HFF-Myc (cell line): ENCODE results near the gene KRTAP12-1.
"Not testable (repeated sequence)": the region's sequence is repeated elsewhere in the genome, so short reads cannot be mapped to it uniquely, and the experiment has no call there.

Source experiments
- DNase-seq: peaks from one replicate; pipeline ENCODE4 v3.0.0-alpha.2; 2011; ENCODE audit warnings: low read depth; ENCODE audit errors: extremely low read depth
- H3K4me3 ChIP-seq: replicated peaks from 2 replicates; pipeline ENCODE4 v1.5.1; 2011; ENCODE audit warnings: low read depth, mild to moderate bottlenecking, control low read depth, low read length
- CTCF ChIP-seq: IDR thresholded peaks from 2 replicates; pipeline ENCODE4 v1.5.1; 2012; ENCODE audit warnings: mild to moderate bottlenecking, low read depth, low read length, control low read depth; ENCODE audit errors: missing control alignments

Gene KRTAP12-1

GRCh38 chr21:44691686-44692085 lies 9.7 kb upstream of the KRTAP12-1 start:
- no peak for TF ChIP-seq CTCF
- H3K4me3 ChIP-seq, result no peak overlapping the region
- DNase-seq, result no peak

- DNase-seq, H3K4me3 ChIP-seq: not testable (repeated sequence)
Measured at GRCh38 chr21:44689740-44690139, 7.8 kb upstream of the KRTAP12-1 start.

- TF ChIP-seq CTCF, result no peak
- H3K4me3 ChIP-seq, result no peak overlapping the region
- no peak for DNase-seq
Measured at GRCh38 chr21:44687671-44688070, 5.7 kb upstream of the KRTAP12-1 start.

- no peak for TF ChIP-seq CTCF
Measured at GRCh38 chr21:44686843-44687561, 5.0 kb upstream of the KRTAP12-1 start.

GRCh38 chr21:44686000-44686781 lies 4.2 kb upstream of the KRTAP12-1 start:
- no peak for TF ChIP-seq CTCF
- no peak overlapping the region for H3K4me3 ChIP-seq
- DNase-seq, result no peak

More at GRCh38 chr21:44686843-44687561, 5.0 kb upstream of the KRTAP12-1 start:
- DNase-seq, result no peak
- H3K4me3 ChIP-seq, result no peak overlapping the region

- DNase-seq, H3K4me3 ChIP-seq: not testable (repeated sequence)
Measured at GRCh38 chr21:44685050-44685449, 3.1 kb upstream of the KRTAP12-1 start.

- TF ChIP-seq CTCF, result no peak
- no peak overlapping the region for H3K4me3 ChIP-seq
- no peak for DNase-seq
Measured at GRCh38 chr21:44684483-44684882, 2.5 kb upstream of the KRTAP12-1 start.
